HepG2 (cell line): ENCODE data around the gene KMT2A.

ENCODE experiments used
- TRIM22 ChIP-seq: fragments of 450-650 bp; IDR thresholded peaks from 2 replicates; pipeline ENCODE4 v1.6.1; 2017
- ZNF556 ChIP-seq: sonication (generic); formaldehyde crosslinking; IDR thresholded peaks from 2 replicates; pipeline ENCODE4 v1.4.0; 2020; ENCODE audit warnings: mild to moderate bottlenecking, missing genetic modification reagents, borderline replicate concordance

GRCh38 chr11:118450451-118450850 lies 14.2 kb downstream of the KMT2A start:
- TF ChIP-seq TRIM22 (no peak), ZNF556 (CRISPR knock-in tag) (no peak)
